Gastroesophageal sphincter (tissue), 4 donors: ENCODE measurements around the gene EXOSC2. TPM values are rescaled to one million over a fixed set of nuclear protein-coding genes. Genes with fewer than 3 reads are reported as not detected.

Source experiments
- ATAC-seq: fragments of 150-250 bp; one replicate; pipeline ENCODE4 v1.9.1; 2016; ENCODE audit warnings: mild to moderate bottlenecking, moderate library complexity
- H3K27ac ChIP-seq, 4 donors: fragments of 200-600 bp; sonication (generic) in 3 of 4; 1 replicate in 3 of 4; 2 replicates in 1 of 4; pipeline ENCODE4 v1.5.1; 2016 to 2019
- H3K27me3 ChIP-seq: fragments of 200-600 bp; sonication (generic); one replicate; pipeline ENCODE4 v1.5.1; 2019
- H3K36me3 ChIP-seq, 2 donors: fragments of 200-600 bp; sonication (generic); one replicate each; pipeline ENCODE4 v1.5.1; 2019; ENCODE audit warnings: control low read depth in 1 of 2
- H3K4me1 ChIP-seq, 3 donors: fragments of 200-600 bp; sonication (generic); 1 replicate in 2 of 3; 2 replicates in 1 of 3; pipeline ENCODE4 v1.5.1; 2016 to 2019; ENCODE audit warnings: control low read depth in 2 of 3
- H3K4me3 ChIP-seq, 2 donors: fragments of 200-600 bp; sonication (generic); one replicate each; pipeline ENCODE4 v1.5.1; 2019; ENCODE audit warnings: mild to moderate bottlenecking in 1 of 2, moderate library complexity in 1 of 2
- H3K9me3 ChIP-seq, 3 donors: fragments of 200-600 bp; sonication (generic); one replicate each; pipeline ENCODE4 v1.5.1; 2017 to 2019; ENCODE audit warnings: control low read depth in 2 of 3
- EP300 ChIP-seq: sonication (generic); formaldehyde crosslinking; IDR thresholded peaks from one replicate; pipeline ENCODE4 v1.6.1; 2017; ENCODE audit warnings: antibody characterized with exemption, mild to moderate bottlenecking
- POLR2A ChIP-seq, 2 donors: fragments of 450-650 bp; IDR thresholded peaks; one replicate each; pipeline ENCODE4 v1.6.1; 2017; ENCODE audit warnings: antibody characterized with exemption in 2 of 2, mild to moderate bottlenecking in 2 of 2, moderate library complexity in 1 of 2
- POLR2AphosphoS5 ChIP-seq: sonication (generic); formaldehyde crosslinking; IDR thresholded peaks from one replicate; pipeline ENCODE4 v1.6.1; 2017; ENCODE audit warnings: antibody characterized with exemption
- WGBS, 2 donors: methylation state at CpG; one replicate each; pipeline ENCODE4 v1.1.5; 2018; ENCODE audit warnings: low coverage in 1 of 2; 5-methylcytosine and 5-hydroxymethylcytosine counted together
- total RNA-seq, 4 donors: library from RNA; depleted of rRNA; stranded (reverse); fragments of >200 nt; gene quantifications; one replicate each; pipeline ENCODE4 v1.1.0, GENCODE V29; 2016
- TF ChIP-seq, protein P1 (sequence below), 4 experiments: fragments of 200-600 bp in 2 of 4; fragments of 450-650 bp in 2 of 4; sonication (generic) in 1 of 4; IDR thresholded peaks; one replicate each; pipeline ENCODE4 v1.5.1; 2017 to 2019; ENCODE audit warnings: antibody characterized with exemption in 4 of 4, mild to moderate bottlenecking in 2 of 4, moderate library complexity in 2 of 4

EXOSC2 gene
- total RNA-seq, 4 donors from 2014 or later, result 15.9 to 32.3 (median 26.8) TPM

- 27 to 85% methylated on average over 1 of the region's 1 CpG for WGBS, 2 donors
- no peak for TF ChIP-seq POLR2AphosphoS5
- no peak for TF ChIP-seq POLR2A (IDR thresholded peaks at IDR 0.05)
- TF ChIP-seq, protein P1, sequence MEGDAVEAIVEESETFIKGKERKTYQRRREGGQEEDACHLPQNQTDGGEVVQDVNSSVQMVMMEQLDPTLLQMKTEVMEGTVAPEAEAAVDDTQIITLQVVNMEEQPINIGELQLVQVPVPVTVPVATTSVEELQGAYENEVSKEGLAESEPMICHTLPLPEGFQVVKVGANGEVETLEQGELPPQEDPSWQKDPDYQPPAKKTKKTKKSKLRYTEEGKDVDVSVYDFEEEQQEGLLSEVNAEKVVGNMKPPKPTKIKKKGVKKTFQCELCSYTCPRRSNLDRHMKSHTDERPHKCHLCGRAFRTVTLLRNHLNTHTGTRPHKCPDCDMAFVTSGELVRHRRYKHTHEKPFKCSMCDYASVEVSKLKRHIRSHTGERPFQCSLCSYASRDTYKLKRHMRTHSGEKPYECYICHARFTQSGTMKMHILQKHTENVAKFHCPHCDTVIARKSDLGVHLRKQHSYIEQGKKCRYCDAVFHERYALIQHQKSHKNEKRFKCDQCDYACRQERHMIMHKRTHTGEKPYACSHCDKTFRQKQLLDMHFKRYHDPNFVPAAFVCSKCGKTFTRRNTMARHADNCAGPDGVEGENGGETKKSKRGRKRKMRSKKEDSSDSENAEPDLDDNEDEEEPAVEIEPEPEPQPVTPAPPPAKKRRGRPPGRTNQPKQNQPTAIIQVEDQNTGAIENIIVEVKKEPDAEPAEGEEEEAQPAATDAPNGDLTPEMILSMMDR (IDR thresholded peaks at IDR 0.05), result no peak
- no peak for TF ChIP-seq EP300
- peak overlapping the region; percentile 12 to 82 (median 59) for H3K27ac ChIP-seq
- ATAC-seq, result no peak
- H3K4me1 ChIP-seq, result peaks cover 2 to 31% (median 10%) of the 10 kb centered on the region in 3 donors
- H3K27me3 ChIP-seq, result no peaks in the 10 kb centered on the region
- peaks cover 0 to 7% (median 0%) of the 10 kb centered on the region in 3 donors for H3K9me3 ChIP-seq
- H3K4me3 ChIP-seq, result peak overlapping the region in 1 of 2 donors; percentile 37
- H3K36me3 ChIP-seq, result no peaks in the 10 kb centered on the region
Observed at GRCh38 chr9:130689572-130689936, 4.0 kb upstream of the EXOSC2 start.

DNA sequence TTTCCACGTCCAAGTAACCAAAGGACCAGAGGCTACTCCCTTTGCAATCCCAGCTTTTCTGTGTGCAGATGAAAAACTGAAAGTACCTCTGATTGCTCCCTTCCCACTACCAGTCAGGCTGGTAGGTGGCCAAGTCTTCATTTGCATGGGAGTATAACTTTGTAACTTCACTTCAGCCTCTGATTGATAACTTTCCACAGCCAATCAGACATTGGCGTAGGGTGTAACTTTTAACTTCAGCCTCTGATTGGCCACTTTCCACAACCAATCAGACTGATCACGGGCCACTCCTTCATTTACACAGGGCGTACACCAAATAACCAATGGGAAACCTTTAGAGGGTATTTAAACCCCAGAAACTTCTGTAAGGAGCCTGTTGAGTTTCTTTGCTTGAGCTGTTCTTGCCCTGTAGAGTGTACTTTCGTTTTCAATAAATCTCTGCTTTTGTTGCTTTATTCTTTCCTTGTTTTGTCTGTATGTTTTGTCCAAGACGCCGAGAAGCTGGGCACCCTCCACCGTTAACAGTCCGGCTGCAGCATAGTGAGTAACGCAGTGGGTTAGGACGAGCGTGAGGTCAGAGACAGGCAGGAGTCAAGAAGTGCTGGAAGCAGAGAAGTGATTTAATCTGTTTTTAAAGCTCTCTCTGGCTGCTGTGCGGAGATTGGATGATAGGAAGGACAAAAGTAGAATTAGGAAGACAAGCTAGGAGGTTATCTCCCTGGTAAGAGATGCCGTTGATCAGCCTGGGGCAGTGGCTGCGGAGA is 3.5 kb upstream of the EXOSC2 start:
- Histone ChIP-seq H3K27ac (peak overlapping the region; percentile 64 to 82 (median 73)), H3K27me3 (no peaks in the 10 kb centered on the region), H3K36me3 (no peaks in the 10 kb centered on the region), H3K4me1 (peaks cover 2 to 37% (median 15%) of the 10 kb centered on the region in 3 donors), H3K9me3 (peaks cover 0 to 3% (median 0%) of the 10 kb centered on the region in 3 donors), H3K4me3 (peak overlapping the region; percentile 28 to 44)
- TF ChIP-seq, protein P1 (IDR thresholded peaks at IDR 0.05), result no peak
- peak; percentile 92 for TF ChIP-seq POLR2AphosphoS5
- TF ChIP-seq POLR2A (IDR thresholded peaks at IDR 0.05), result peak; percentile 35 to 79
- peak; percentile 87 for ATAC-seq
- 38 to 61% methylated on average over 4 to 13 of the region's 15 CpGs for WGBS, 2 donors

GRCh38 chr9:130692321-130692720 is 1.3 kb upstream of the EXOSC2 start:
- ATAC-seq, result no peak
- Histone ChIP-seq H3K27me3 (no peaks in the 10 kb centered on the region), H3K4me1 (peaks cover 2 to 50% (median 16%) of the 10 kb centered on the region in 3 donors), H3K27ac (no peak overlapping the region), H3K36me3 (peaks cover 0 to 21% of the 10 kb centered on the region in 2 donors), H3K4me3 (no peak overlapping the region), H3K9me3 (no peaks in the 10 kb centered on the region)
- TF ChIP-seq POLR2A (IDR thresholded peaks at IDR 0.05), result no peak
- TF ChIP-seq, protein P1 (IDR thresholded peaks at IDR 0.05), result peak in 2 of 4 experiments; percentile 7 to 14
- WGBS, 2 donors, result 25% methylated on average over 6 of the region's 25 CpGs; no CpG with 5 or more reads in 1 of the 2 donors

DNA sequence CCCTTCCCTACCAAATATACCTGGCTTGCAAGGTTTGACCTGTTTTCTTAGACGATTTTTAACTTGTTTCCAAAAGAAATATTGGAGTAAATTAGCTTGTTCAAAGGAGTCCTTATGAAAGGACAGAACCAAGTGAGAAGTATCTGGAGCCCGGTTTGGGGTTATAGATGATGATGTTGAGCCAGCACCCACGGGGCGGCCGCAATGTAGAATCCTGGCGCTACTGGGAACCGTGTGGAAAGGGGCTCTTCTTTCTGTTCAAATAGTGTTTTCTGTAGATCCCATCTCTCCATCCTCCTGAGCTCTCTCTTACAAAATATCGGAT is 517 bp upstream of the EXOSC2 start:
- Histone ChIP-seq H3K36me3 (peaks cover 0 to 28% of the 10 kb centered on the region in 2 donors), H3K4me1 (peaks cover 2 to 50% (median 16%) of the 10 kb centered on the region in 3 donors), H3K27me3 (no peaks in the 10 kb centered on the region), H3K9me3 (no peaks in the 10 kb centered on the region), H3K27ac (peak overlapping the region; percentile 48 to 75 (median 74)), H3K4me3 (peak overlapping the region; percentile 70 to 81)
- ATAC-seq, result no peak
- WGBS, 2 donors, result 2% methylated on average over 8 of the region's 8 CpGs
- TF ChIP-seq POLR2A (IDR thresholded peaks at IDR 0.05), result no peak
- no peak for TF ChIP-seq EP300
- TF ChIP-seq POLR2AphosphoS5, result no peak
- TF ChIP-seq, protein P1 (IDR thresholded peaks at IDR 0.05), result no peak

DNA sequence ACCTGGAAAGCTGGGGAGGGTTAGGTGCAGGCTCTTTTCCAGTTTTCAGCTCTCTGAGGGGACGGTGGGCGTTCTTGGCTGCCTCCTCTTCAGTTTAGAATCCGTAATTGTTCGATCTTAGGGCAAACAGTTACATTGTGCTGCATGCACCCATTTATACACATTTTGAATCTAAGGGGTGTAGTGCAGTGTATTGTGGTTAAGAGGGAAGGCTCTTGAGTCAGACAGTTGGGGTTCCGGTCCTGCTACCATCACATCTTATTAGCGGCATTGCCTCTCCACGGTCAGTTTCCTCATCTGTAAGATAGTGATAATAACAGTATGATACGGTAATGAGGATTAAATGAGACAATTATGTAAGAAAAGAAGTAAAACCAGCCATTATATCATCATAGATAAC is 625 bp downstream of the EXOSC2 start:
- Histone ChIP-seq H3K4me1 (peaks cover 2 to 50% (median 16%) of the 10 kb centered on the region in 3 donors), H3K27me3 (no peaks in the 10 kb centered on the region), H3K9me3 (no peaks in the 10 kb centered on the region), H3K4me3 (peak overlapping the region; percentile 70 to 81), H3K36me3 (peaks cover 0 to 40% of the 10 kb centered on the region in 2 donors), H3K27ac (peak overlapping the region in 2 of 4 donors; percentile 75)
- 0 to 7% methylated on average over 4 to 8 of the region's 8 CpGs for WGBS, 2 donors
- ATAC-seq, result no peak
- TF ChIP-seq POLR2AphosphoS5 (no peak), POLR2A (IDR thresholded peaks at IDR 0.05) (no peak), EP300 (no peak)
- TF ChIP-seq, protein P1 (IDR thresholded peaks at IDR 0.05), result no peak
